ENCODE data around the gene SNX5. TPM values are rescaled to one million over a fixed set of nuclear protein-coding genes. Genes with fewer than 3 reads are reported as not detected.
"Not testable (repeated sequence)": the region's sequence is repeated elsewhere in the genome, so short reads cannot be mapped to it uniquely, and the experiment has no call there.

Gene SNX5
- total RNA-seq, 1 donor from 2014 or later, result 127 TPM

DNA sequence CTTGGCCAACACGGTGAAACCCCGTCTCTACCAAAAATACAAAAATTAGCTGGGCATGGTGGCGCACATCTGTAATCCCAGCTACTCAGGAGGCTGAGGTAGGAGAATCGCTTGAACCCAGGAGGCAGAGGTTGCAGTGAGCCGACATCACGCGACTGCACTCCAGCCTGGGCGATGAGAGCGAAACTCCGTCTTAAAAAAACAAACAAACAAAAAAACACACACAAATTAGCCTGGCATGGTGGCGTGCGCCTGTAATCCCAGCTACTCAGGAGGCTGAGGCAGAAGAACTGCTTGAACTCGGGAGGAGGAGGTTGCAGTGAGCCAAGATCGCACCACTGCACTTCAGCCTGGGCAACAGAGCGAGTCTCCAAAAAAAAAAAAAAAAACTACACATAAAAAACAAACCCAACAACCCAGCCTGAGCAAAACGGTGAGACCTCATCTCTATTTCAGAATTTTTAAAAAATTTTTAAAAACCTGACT lies 8.2 kb downstream of the SNX5 start:
- not testable (repeated sequence) for DNase-seq

DNA sequence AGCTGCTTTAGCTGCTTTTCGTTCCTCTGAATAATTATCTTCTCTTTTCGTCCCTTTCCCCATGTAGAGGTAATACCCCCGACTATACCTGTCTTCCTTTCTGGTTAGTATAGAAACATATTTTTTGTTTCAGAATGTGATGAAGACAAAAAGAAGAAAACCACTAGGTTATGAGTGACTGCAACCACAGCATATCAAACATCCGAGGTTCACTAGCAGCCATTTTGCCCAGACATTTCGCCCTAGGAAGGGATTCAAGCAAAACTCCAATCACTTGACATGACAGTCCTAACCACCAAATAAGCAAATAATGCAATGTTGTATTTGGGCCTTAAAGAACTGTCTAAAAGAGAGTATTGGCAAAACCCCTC lies 9.4 kb downstream of the SNX5 start:
- DNase-seq, result no peak

DNA sequence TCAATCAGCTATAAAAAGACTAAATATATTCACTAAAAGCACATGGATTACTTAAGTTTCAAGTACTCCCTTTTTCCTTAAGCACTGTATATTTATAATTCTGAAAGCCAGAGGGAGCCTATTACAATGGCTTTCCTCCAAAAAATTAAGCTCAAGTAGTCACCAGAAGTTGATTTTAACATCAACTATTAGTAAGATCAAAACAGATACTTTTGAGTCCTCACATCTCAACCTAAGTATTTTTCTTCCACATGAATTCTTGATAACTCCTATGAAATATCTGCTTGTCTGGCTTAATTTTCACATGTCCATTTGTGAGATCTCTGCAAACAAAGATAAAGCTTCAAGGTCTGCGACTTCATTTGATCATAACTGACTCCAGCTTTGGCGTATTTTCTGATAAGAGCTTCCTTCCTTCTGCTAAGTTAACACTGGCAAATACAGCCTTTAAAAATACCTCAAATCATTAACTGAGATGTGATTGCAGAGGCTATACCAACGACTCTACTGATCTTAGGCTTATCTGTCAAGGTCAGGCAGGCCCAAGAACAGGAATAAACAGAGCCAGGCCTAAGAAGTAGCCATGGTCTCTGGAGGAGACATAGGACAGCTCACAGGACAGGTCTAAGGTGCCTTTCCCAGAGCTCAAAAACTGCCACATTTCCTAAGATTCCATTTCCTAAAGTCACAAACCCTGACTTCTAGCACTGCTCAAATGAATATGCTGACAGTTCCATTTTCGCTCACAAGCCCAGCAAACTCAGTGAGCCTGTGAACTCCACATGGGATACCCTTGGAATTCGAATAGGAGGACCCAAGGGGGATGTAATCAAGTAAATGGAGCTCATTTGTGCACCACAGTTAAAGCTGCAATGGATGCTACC lies 10.0 kb downstream of the SNX5 start:
- no peak for DNase-seq

DNA sequence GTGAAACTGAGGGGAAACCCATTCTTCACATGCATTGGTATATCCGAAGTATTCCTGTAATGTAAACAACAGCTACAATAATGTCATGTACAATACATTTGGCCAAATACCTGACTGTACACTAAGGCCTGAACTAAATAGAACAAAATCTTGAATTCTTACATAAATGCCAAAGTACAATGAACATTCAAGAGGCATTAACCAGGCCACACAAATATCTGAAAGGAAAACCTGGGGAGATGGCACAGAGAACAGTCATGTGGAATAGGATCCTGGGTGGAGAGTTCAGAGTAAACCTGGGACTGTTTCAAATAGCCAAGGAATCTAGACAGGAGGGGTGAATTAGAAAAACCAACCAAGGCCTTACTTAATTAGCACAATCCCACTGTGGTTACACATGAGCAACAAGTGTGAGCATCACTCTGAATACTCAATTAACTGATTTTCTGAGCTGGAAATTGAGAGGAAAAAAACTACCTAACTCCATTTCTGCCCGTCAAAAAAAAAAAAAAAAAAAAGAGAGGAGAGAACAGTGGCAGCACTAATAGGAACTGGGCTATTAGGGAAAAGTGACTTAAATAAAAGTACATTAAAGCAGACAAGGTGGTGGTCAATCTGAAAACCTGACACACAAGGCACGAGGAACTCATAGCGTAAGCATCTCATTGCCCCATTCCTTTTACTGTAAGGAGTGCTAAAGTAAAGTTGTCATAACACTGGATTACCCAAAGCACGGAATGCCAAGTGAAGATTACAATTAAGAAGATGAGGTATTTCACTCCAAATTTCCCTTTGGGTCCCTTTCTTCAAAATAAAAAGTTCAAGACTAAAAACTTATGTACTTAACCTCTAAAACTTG lies 10.9 kb downstream of the SNX5 start:
- no peak for DNase-seq

DNA sequence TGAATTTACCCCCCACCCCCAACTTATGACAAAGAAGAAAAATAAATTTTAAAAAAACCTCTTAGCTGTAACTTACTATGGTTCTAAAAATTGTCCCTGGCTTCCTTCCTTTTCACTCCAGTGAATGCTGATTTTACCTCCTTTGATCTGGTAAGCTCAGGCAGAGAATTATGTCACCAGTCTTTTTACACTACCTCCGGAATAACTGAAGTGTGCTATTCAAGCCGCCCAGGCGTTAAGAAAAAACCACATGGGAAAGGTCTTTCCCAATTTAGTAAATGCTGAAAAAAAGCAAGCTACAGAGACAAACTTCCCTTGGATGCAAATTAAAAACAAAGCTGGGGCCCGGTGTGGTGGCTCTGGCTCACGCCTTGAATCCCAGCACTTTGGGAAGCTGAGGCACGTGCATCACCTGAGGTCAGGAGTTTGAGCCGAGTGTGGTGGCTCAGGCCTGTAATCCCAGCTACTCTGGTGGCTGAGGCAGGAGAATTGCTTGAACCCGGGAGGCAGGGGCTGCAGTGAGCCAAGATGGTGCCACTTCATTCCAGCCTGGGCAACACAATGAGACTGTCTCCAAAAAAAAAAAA lies 12.4 kb downstream of the SNX5 start:
- DNase-seq, result no peak

DNA sequence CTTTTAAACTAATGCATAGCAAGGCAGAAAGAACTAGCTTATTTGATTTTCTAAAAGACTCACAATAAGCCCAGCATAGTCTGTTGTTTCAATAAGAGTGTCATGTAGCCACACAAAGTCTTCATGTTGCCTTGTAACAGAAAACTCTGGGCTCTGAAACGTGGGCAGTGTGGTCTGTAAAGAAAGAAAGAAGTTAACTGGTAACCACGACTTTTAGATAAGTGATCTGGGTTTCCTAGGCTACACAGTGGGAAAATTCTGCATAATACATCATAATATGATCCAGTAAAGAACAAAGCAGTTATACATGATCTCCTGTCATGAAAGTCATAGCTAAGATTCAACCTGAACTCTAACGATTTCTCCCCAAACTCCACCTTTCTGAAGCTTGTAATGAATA lies 13.3 kb downstream of the SNX5 start:
- DNase-seq, result no peak

DNA sequence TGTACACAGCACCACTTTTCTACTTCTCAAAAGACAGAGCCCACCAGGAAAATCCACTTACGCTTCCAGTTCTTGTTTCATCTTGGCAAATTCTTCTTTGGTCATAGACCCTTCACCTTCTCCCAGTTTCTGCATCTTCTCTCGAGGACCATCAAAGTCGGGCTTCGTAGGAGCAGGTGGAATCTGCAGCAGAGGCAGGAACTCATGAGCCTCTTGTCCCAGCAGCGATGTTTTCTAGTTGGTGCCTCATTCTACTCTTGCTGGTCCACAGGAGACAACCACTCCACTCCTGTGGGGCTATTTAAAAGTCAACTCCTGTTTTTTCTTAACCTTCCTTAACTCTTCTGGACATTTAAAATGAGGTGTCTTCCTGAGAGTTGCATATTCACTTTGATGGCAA lies 14.7 kb downstream of the SNX5 start:
- no peak for DNase-seq

DNA sequence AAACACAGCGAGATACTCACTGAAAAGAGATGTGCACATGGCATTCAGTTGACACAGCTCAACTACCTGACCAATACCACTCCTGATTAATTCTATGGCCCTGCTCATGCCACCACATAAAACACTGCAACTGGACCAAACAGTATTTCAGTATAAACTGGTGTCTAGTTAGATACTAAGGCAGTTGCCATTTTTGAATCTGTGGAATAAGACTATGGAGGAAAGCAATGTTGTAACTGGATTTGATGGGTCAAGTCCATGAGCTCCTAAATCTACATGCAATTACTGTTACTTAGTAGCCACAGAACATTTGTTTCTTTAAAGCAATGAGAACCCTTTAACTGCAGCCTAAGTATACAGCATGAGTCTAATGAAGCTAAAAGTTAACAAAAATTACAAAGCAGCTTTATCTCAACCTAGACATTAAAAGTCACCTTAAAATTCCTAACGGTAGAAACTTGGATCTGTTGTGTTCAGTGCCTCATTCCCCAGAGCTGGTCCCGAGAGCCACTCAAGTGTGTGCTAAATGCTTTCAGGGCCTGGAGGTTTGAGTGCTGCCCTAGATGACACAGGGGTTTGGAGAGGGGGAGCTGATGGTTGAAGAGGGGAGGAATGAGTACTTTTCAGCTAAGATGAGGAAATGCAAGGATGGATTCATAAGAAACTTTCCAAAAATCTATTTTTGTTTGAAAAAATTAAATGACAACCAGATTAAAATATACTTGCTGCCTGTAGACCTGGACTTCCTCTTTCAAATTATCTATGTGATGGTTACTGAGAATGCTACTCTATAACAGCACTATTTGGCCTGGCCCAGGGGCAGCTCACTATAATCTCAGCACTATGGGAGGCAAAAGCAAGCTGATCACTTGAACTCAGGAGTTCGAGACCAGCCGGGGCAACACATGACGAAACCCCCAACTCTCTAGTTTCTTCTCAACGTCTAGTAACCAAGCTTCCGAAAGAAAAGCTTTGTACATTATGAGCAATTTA lies 15.6 kb downstream of the SNX5 start:
- DNase-seq, result no peak

DNA sequence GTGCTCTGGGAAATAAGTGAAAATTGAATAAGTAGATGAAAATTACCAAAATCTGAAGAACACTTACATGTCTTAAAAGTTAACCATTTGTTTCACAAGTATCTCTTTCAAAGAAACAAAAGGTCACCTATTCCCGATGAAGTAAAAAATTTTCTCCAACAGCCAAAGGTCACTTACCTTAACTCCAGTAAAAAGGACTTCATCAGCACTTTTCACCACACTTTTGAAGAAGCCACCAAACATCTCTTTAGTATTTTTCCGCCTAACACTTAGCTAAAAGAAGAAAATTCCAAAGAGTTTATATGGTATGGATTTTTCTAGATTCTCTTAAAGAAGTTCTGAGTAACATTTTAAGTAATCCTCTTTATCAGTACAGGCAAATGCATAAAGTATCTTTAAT lies 17.3 kb downstream of the SNX5 start:
- DNase-seq, result no peak

DNA sequence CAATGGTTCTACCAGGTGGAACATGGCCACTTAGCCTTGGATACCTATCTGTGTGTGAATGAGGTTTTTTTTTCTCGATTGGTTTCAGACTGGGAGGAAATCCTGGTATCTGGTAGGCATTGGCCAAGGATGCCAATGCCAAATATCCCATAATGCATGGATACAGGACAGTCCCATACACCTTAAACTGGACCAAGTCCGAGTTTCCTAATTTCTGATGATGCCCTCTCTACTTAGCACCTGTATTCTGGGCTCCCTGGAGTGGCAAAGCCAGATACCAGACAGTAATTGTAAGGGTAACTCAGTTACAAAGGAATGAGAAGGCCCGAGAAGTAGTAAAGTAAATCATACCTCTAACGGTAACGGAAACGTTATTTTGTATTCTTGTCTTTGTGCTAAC lies 17.9 kb downstream of the SNX5 start:
- no peak for DNase-seq

DNA sequence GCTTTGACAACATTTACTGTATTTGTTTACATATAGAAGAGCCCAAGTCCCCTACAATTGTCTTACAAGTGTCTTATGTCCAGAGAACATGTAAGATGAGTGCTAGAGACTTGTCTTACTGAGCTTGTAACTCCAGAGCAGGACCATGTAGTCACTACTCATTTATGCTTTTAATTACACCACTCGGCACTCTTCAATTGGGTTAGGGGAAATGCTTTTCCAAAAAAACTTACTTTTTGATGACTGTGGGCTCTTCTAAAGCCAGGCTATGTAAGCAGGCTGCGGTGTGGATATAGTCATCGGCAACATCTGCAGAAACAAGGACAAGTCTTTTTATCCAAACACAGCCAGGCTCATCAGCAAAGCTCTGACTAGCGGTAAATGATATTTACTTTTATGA lies 18.7 kb downstream of the SNX5 start:
- DNase-seq, result no peak

DNA sequence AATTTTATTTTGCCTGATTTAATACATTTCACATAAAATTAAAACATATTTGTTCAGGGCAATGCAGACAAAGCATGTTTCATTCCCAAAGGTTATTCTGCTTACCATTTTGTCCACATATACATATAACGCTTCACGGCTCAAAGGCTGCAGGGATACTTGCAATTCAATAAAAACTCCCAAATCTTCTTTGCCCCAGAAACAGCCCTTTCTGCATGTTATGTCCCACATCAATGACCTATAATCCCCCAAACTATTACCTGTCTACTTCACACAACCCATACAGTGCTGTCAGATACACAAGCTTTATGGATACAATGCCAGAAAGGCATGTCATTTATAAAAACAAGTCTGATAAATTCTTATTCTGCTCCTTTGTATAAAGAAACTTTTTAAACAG lies 20.2 kb downstream of the SNX5 start:
- DNase-seq, result no peak

DNA sequence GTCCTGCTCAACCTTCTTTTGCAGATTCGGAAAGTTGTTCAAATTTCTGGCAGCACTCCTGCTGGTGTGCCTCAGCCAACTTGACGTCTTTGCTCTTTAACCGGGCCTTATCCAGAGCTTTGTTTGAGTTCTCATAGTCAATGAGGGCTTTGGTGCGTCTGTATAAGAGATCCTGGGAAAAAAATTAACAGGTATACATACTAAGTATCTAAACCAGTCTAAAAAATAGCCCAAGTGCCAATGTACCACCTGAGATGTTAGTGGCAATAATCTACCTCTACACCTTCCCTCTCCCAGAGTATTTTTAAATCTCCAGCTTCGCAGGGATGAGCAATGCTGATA lies 21.1 kb downstream of the SNX5 start:
- DNase-seq, result no peak

DNA sequence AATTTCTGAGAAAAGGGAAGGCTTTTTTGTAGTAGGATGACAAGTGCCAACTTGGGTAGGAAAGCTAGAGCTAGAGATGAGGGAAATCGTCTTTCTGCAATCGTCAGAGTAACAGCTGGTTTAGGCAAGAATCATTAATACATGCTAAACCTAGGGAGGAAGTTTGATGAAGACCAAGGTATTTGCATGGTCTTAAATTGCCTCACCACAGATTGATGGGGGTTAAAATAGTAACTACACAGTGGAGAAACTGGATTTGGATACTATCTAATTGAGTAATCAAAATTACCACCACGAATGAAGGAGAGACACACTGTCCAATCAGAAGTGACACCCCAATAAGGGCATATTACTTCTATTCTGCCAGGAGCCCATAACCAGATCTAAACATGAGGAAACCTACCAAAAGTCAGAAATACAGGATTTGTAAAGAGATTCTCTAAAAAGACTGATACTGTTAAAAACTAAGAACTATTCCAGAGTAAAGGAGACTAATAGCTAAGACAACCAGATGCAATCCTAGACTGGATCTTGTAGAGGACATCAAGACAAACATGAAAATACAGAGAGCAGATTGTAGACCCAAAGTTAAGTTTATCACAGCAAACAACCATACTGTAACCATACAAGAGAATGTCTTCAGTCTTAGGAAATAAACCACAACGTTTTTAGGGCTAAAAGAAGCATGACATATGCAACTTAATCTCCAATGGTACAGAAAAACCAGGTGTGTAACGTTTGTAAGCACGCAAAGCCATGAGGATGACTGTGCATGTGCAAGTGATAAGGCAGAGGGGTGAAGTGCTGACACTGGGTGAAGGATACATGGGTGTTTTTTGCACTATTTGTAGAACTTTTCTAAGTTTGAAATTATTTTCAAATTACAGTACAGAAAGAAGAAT lies 21.8 kb downstream of the SNX5 start:
- no peak for DNase-seq

DNA sequence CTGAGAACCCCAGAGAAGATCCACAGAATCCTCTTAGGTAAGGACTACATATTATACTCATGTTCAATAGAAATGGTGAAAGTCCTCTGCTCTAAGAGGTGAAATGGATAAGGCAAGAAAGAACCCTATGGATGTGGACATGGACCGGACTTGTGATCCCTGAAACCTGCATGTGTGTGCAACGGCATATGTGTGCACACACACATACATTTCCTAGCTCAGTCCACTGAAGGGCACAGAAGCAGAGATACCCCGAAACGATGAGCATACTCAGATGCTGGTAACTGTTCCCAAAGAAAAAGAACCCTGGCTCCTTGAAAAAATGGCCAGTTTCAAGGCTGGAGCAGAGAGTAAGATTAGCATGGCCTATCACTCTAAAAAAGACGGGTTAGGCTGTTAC lies 22.6 kb downstream of the SNX5 start:
- DNase-seq, result no peak

DNA sequence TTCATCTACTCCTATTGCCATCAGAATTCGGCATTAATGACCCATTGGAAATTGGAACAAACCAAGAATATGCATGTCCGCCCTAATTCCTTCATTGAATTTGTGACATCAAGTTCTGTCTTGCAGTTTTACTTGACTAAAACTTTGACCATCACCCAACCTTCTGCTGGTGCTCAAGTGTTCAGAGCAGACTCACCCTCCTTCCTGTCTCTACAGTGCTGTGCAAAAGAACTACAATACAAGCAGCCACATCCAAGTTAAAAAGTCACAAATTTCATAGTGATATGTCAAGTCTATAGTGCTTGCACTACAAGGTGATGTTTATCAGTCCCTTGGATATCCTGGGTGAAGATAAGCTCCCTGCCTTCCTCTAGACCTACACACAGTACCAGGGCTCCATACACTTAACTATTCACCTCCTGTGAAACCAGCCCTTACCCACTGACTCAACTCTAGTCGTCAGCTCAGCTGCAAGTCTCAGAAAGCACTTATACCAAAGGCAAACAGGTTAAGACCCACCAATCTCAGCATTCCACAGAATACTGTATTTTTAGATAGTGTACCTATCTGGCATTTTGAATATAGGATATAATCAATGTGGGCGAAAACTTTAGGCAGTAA lies 23.6 kb downstream of the SNX5 start:
- DNase-seq, result no peak

DNA sequence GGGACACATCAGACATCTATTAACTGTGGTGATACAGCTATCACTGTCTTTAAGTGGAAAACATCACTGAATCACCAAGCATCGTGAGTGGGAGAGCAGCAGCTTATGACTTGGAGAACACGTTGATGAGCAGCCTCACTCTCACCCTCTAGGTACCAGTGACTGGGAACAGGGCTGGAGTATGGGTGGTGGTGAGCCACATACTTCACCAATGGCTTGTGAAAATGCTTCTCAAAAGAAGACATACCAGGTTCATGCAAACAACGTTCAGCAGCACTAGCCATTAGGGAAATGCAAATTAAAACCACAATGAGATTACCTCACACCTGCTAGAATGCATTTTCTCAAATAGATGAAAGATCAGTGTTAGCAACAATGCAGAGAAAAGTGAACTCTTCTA lies 25.3 kb downstream of the SNX5 start:
- DNase-seq, result no peak

DNA sequence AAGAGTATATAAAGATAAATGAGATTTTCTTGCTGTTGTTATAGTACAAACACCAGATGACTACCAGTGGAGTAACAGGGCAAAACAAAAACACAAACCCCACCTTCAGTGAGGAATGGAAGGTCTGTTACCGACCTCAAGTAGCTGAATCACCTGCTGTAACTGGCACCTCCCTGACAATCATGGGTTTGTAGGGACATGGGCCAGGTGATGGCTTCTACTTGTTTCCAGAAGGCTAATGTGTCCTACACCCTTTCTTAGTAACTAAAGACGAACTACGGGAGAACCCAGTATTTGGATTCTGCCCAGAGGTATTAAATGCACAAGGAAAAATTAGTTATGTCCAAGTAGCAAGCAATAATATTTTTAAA lies 26.8 kb downstream of the SNX5 start:
- no peak for DNase-seq

DNA sequence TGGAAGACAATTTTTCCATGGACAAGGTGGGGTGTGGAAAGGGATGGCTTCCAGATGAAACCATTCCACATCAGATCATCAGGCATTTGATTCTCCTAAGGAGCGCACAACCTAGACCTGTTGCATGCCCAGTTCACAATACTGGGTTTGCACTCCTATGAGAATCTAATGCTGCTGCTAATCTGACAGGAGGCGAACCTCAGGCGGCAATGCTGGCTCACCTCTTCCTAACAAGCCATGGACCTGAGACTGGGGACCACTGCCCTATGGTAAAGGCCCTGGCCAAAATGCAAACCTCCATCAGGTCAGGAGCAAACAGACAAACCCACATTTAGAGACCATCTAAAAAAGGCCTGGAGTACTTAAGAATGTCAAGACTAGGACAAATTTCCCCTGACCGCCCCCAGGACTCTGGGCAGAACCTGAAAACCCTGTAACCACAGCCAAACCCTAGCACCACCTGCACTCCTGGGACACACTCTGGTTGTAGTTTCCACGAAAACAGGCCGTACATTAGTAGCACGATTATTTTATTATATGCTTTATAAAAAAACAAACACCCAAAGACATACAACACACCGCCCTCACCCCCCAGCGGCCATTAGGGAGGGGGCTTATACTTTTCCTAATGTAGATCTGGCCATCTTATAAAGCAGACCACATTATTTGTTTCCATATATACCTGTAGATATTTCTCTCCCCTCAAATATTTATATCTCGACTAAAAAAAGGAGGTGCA lies 27.3 kb downstream of the SNX5 start:
- DNase-seq, result no peak
